Large intestine (tissue), 3 donors: ENCODE data around the gene GTF3C5. TPM values are rescaled to one million over a fixed set of nuclear protein-coding genes. Genes with fewer than 3 reads are reported as not detected.
A peak's percentile ranks its signal among the peaks of the same experiment; 100 is the strongest.
"Not testable (repeated sequence)": the region's sequence is repeated elsewhere in the genome, so short reads cannot be mapped to it uniquely, and the experiment has no call there.

ENCODE experiments used
- DNase-seq, 2 donors: peaks; one replicate each; pipeline versions ENCODE4 v3.0.0 to v3.0.0-alpha.2; 2013
- H3K27ac ChIP-seq: one replicate; pipeline ENCODE4 v1.5.1; 2013; ENCODE audit warnings: low read length
- H3K27me3 ChIP-seq: 2 replicates; pipeline ENCODE4 v1.6.1; 2013; ENCODE audit warnings: low read length; ENCODE audit not compliant: control insufficient read depth, insufficient read depth
- H3K36me3 ChIP-seq: 2 replicates; pipeline ENCODE4 v1.6.1; 2013; ENCODE audit warnings: low read length; ENCODE audit not compliant: control insufficient read depth, insufficient read depth
- H3K4me1 ChIP-seq: one replicate; pipeline ENCODE4 v1.6.1; 2013; ENCODE audit warnings: low read length; ENCODE audit not compliant: control insufficient read depth, insufficient read depth
- H3K4me3 ChIP-seq: one replicate; pipeline ENCODE4 v1.5.1; 2013; ENCODE audit warnings: low read length
- H3K9me3 ChIP-seq: one replicate; pipeline ENCODE4 v1.6.1; 2013; ENCODE audit warnings: mild to moderate bottlenecking, low read depth, low read length, moderate library complexity; ENCODE audit not compliant: control insufficient read depth
- WGBS: methylation state at CpG from one replicate; pipeline ENCODE4 v1.1.5; 2013; ENCODE audit warnings: low lambda C conversion rate; ENCODE audit not compliant: insufficient coverage; 5-methylcytosine and 5-hydroxymethylcytosine counted together
- polyA plus RNA-seq: library from polyadenylated mRNA; unstranded; fragments of 120-200 nt; gene quantifications from one replicate; pipeline ENCODE4 v1.2.1, GENCODE V29; 2013

Gene GTF3C5
- polyA plus RNA-seq, 1 donor: 54.8 TPM

DNA sequence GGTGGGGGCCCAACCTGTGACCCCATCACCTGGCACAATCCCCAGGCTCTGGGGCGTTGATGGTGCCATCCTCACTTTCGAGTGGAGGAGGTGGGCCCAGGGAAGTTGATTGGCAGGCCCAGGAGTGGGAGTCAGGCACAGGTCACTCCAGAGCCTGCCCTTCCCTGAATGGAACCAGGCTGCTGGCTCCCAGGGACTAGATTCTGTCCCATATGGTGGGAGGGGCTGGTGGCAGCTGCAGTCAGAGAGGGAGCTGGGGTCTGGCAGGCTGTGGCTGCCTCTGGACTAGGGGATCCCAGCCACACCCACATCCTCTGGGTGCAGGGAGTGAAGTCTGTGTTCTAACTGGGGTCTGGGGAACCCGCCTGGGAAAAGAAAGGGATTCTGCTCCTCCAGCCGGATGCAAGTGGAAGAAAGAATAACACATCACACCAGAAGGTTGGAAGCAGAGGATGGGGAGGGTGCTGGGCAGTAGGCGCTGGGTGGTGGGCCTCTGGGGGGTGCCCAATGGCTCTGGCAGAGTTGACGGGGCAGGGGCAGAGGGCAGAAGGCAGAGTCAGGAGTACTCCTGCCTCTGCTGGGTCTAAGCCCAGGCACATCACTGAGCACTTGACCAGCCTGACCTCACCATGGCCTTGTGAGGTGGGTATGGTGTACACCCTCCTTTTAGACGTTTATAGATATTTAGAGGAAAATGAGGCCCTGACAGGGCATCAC, 56.8 kb downstream of the GTF3C5 start:
- Histone ChIP-seq H3K27me3 (no peaks in the 10 kb centered on the region), H3K4me3 (no peak overlapping the region), H3K27ac (no peak overlapping the region), H3K4me1 (peaks cover 15% of the 10 kb centered on the region), H3K36me3 (no peaks in the 10 kb centered on the region), H3K9me3 (no peaks in the 10 kb centered on the region)
- no CpG with 5 or more reads among the region's 7 CpGs for WGBS
- no peak for DNase-seq

DNA sequence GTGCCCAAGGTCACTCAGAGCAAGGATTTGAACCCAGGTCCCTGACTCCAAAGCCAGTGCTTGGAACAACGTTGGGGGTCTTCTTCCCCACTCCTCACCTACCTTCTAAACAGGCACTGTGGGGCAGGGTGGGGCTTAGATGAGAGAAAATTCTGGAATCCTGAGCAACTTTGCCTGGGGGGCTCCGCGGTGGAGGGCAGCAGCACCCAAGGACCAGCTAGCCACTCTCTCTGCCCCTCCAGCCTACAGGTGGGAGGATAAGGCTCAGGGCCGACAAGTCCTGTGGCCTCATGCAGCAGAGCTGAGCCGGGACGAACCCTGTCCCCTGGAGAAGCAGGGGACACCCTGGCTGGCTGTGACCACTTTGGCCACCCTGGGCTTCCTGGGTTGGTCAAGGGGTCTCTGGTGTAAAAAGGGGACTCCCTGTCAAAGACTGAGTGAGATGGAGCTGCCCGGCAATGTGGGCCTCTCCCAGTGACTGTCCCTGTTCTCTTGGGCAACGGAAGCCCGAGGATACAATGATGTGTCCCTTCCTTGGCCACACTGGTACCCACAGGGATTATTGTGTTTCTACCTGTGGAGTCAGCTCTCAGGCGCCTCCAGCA, 57.5 kb downstream of the GTF3C5 start:
- H3K27ac ChIP-seq: no peak overlapping the region
- H3K4me1 ChIP-seq: peaks cover 15% of the 10 kb centered on the region
- no peak overlapping the region for H3K4me3 ChIP-seq
- H3K36me3 ChIP-seq: no peaks in the 10 kb centered on the region
- H3K27me3 ChIP-seq: no peaks in the 10 kb centered on the region
- H3K9me3 ChIP-seq: no peaks in the 10 kb centered on the region
- WGBS: no CpG with 5 or more reads among the region's 10 CpGs
- no peak for DNase-seq

DNA sequence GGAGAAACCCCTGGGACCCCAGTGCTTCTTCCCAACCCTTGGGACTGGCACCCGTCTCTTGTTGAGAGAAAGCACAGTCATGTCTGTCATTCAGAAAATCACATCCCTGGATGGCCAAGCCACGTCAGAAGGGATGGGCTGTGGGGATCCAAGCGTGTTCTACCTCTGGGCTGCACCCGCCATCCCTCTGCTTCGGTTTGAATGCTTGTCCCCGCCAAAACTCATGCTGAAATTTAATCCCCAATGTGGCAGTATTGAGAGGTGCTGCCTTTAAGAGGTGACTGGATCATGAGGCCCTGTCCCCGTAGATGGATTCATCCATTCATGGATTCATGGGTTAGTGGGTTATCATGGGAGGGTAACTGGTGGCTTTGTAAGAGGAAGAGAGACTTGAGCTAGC, 58.0 kb downstream of the GTF3C5 start:
- Histone ChIP-seq H3K27ac (no peak overlapping the region), H3K36me3 (no peaks in the 10 kb centered on the region), H3K4me3 (no peak overlapping the region), H3K4me1 (peaks cover 15% of the 10 kb centered on the region), H3K27me3 (no peaks in the 10 kb centered on the region), H3K9me3 (no peaks in the 10 kb centered on the region)
- no peak for DNase-seq
- WGBS: no CpG with 5 or more reads among the region's 7 CpGs

DNA sequence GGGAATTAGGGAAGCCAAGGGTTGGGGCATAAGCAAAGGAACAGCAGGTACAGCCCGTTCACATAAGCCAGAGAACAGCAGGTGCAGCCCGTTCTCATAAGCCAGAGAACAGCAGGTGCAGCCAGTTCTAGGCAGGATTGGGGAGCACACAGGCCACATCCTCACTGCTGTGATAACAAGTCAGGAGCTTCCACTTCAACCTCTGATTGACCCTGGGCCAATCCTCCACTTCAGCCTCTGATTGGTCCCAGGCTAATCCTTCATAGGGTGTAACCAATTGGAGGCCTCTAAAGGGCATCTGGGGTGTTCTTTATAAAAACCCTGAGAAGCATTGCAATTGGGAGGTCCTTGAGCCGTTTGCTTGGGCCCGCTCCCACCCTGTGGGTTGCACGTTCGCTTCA, 58.5 kb downstream of the GTF3C5 start:
- H3K9me3 ChIP-seq: no peaks in the 10 kb centered on the region
- no CpG with 5 or more reads among the region's 6 CpGs for WGBS
- H3K27ac ChIP-seq: no peak overlapping the region
- H3K36me3 ChIP-seq: no peaks in the 10 kb centered on the region
- DNase-seq: peak in 1 of 2 donors; percentile 52
- no peak overlapping the region for H3K4me3 ChIP-seq
- H3K27me3 ChIP-seq: no peaks in the 10 kb centered on the region
- peaks cover 15% of the 10 kb centered on the region for H3K4me1 ChIP-seq

DNA sequence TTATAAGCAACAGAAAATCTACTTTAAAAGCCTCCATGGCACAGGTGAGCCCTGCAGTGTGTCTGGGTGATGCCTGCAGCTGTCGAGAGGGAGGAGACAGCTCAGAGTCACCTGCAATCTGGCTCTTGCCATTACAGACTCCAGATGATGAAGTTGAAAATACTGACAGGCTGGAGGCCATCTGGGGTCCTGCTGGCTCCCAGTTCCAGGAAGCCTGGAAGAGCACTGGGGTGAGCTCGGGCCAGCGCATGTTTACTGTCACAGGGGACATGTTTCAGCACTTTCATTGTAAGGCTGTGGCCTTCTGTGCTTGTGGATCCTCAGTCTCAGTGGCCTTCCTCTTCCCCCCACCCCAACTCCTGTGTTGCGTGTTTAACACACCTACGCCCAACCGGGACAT, 59.4 kb downstream of the GTF3C5 start:
- Histone ChIP-seq H3K4me3 (no peak overlapping the region), H3K27me3 (no peaks in the 10 kb centered on the region), H3K36me3 (no peaks in the 10 kb centered on the region), H3K4me1 (peaks cover 15% of the 10 kb centered on the region), H3K27ac (peak overlapping the region; percentile 81), H3K9me3 (no peaks in the 10 kb centered on the region)
- WGBS: no CpG with 5 or more reads among the region's 6 CpGs
- peak in 1 of 2 donors; percentile 15 for DNase-seq

DNA sequence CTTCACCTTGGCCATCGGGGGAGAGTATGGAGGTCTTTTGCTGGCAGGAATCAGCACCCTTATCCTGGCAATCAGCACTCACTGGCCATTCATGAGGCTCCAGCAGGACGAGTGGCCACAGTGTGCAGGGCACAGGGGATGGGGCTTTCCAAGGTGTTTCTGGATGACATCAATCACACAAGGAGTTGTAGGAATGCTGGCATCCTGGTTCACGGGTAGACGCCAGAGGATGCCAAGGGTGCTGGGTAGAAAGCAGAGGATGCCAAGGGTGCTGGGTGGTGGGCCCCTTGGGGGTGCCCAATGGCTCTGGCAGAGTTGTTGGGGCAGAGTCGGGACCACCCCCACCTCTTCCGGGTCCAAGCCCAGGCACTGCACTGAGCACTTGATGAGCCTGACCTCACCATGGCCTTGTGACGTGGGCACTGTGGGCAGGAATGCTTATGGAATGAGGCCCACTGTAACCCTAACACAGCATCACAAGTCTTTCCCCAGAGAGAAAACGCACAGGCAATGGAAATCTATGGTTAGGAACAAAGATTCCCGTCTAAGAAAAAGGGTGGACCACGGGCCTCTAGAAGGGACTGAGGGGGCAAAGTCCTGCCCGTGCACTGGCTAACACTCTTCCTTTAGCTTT, 60.1 kb downstream of the GTF3C5 start:
- Histone ChIP-seq H3K27me3 (no peaks in the 10 kb centered on the region), H3K4me1 (peaks cover 15% of the 10 kb centered on the region), H3K4me3 (no peak overlapping the region), H3K36me3 (no peaks in the 10 kb centered on the region), H3K9me3 (peaks cover 4% of the 10 kb centered on the region), H3K27ac (peak overlapping the region; percentile 81)
- WGBS: 53% methylated on average over 3 of the region's 11 CpGs
- DNase-seq: peak; percentile 75 to 78

DNA sequence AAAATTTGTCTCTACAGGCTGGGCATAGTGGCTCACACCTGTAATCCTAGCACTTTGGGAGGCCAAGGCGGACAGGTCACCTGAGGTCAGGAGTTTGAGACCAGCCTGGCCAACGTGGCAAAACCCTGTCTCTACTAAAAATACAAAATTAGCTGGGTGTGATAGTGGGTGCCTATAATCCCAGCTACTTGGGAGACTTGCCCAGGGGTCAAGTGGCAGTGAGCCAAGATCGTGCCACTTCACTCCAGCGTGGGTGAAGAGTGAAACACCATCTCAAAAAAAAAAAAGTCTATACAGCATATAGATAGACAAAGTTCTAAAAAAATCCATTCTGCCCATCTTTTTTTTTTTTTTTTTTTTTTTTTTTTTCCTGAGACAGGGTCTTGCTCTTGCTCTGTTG, 63.6 kb downstream of the GTF3C5 start:
- not testable (repeated sequence) for H3K27ac ChIP-seq, H3K4me3 ChIP-seq, DNase-seq, H3K27me3 ChIP-seq
- WGBS: no CpG with 5 or more reads among the region's 4 CpGs
- peaks cover 29% of the 10 kb centered on the region for H3K36me3 ChIP-seq
- peaks cover 15% of the 10 kb centered on the region for H3K4me1 ChIP-seq
- peaks cover 10% of the 10 kb centered on the region for H3K9me3 ChIP-seq

DNA sequence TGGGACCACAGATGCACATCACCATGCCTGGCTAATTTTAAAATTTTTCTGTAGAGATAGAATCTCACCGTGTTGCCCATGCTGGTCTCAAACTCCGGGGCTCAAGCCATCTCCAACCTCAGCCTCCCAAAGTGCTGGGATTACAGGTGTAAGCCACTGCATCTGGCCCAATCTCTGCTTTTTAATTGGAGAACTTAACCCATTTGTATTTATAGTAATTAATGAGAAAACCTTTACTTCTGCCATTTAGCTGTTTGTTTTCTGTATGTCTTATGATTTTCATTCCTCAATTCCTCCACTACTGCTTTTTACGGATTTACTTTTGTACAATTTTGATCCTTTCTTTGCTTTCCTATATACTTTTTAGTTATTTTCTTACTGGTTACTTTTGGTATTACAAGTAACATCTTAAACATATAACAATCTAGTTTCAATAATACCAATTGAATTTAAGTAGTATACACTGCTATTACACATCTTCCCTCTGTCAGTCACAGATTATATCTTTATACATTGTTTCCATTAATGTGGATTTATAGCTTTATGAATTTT, 64.1 kb downstream of the GTF3C5 start:
- Histone ChIP-seq H3K36me3 (peaks cover 34% of the 10 kb centered on the region), H3K4me1 (peaks cover 18% of the 10 kb centered on the region), H3K27me3 (no peaks in the 10 kb centered on the region), H3K27ac (no peak overlapping the region), H3K9me3 (peaks cover 10% of the 10 kb centered on the region), H3K4me3 (no peak overlapping the region)
- no peak for DNase-seq
- WGBS: 100% methylated on average over 1 of the region's 3 CpGs

DNA sequence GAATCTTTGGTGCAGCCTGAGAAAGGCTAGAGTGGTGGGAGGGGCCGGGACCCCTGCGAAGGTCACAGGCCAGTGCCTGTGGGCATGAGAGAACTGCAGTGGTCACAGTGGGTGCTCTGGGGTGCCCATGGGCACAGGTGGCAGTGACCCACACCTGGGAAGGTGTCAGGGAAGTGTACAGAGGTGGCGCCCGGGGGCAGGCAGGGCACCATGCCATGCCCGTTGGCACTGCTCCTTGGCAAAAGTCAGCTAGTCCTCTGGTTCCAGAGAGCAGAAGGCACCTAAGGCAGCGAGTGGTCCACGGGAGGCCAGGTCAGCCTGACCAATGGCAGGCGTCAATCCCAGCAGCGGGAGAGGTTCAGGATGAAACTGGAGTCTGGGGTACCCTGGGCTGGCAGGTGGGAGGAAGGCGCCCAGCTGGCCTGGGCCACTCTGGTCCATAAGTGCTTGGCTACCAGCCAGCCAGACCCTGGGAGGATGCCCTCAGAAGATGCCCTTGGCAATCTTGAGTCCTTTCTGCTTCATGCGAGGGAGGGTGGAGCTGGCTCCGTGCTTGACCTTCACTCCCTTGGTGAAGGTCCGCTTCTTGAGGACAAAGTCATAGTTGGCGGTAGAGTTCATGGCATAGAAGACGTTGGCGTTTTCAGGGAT, 67.4 kb downstream of the GTF3C5 start:
- H3K36me3 ChIP-seq: peaks cover 65% of the 10 kb centered on the region

DNA sequence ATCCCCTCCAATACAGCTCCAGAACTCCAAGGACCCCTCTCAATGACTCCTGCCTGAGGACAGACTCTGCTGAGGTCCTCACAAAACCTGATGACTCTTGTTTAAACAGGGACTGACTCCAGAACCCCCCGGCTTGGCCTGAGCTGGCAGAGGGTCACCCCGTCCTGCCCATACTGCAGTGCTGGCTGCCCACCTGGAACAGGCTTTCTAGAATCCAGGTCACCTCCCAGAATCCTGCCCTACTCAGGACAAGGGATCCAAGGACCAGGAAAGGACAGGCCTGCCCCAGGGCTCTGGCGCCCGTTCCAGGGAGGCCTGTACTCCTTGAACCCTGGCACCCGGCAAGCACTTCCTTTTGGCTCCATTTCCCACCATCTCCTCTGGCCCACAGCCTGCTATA, 68.1 kb downstream of the GTF3C5 start:
- Histone ChIP-seq H3K36me3 (peaks cover 72% of the 10 kb centered on the region), H3K4me1 (peaks cover 15% of the 10 kb centered on the region), H3K4me3 (no peak overlapping the region), H3K27me3 (no peaks in the 10 kb centered on the region), H3K9me3 (peaks cover 10% of the 10 kb centered on the region), H3K27ac (no peak overlapping the region)
- no peak for DNase-seq
- WGBS: no CpG with 5 or more reads among the region's 5 CpGs

More for the DNA sequence above, 67.4 kb downstream of the GTF3C5 start:
- no CpG with 5 or more reads among the region's 16 CpGs for WGBS
- Histone ChIP-seq H3K27ac (no peak overlapping the region), H3K27me3 (no peaks in the 10 kb centered on the region), H3K4me3 (no peak overlapping the region), H3K9me3 (peaks cover 10% of the 10 kb centered on the region), H3K4me1 (peaks cover 12% of the 10 kb centered on the region)
- DNase-seq: no peak
